Measurements from ENCODE around the gene C9orf40. TPM values are rescaled to one million over a fixed set of nuclear protein-coding genes. Genes with fewer than 3 reads are reported as not detected.

The C9orf40 gene
- polyA plus RNA-seq, 1 of the 3 experiments (the other 2 are of a cell fraction) = 2.0 TPM

DNA sequence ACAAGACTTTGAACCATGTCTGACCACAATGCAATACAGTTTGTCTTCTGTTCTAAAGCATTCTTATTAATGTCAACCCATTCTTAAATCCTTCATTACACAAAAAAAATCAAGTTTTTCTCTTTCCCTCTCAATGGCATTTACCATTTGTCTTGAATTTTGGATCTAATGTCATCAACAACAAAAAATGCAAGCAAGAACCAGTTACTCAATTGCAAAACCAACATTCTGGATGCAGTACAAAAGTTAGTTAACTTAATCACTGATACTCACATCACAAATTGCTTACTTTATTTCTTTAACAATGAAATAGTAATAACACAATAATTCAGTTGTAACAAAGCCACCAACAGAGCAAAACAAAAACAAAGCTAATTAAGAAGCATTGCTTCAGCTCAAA is 6.0 kb downstream of the C9orf40 start:
- Histone ChIP-seq H3K4me3 (ENCODE audit: low read depth in 2 of 2, low read length in 1 of 2) (no peak overlapping the region), H3K27ac (ENCODE audit: low read depth in 2 of 2, low read length in 1 of 2) (no peak overlapping the region), H3K9me3 (no peaks in the 10 kb centered on the region), H4K20me1 (ENCODE audit: insufficient read depth) (no peaks in the 10 kb centered on the region), H3K9me2 (no peaks in the 10 kb centered on the region), H3F3A (replicated peaks; ENCODE audit: insufficient read depth) (no peaks in the 10 kb centered on the region), H2AFZ (ENCODE audit: low read depth) (no peak overlapping the region), H3K4me1 (ENCODE audit: control insufficient read depth in 1 of 2, insufficient read depth in 2 of 2, low read depth in 1 of 2, low read length in 1 of 2) (no peaks in the 10 kb centered on the region; a peak in 1 of 4 replicates), H3K36me3 (replicated peaks in 1 of 2; ENCODE audit: control insufficient read depth in 1 of 2, insufficient read depth in 2 of 2, low read length in 1 of 2) (peaks cover 0 to 2% of the 10 kb centered on the region in 2 experiments), H3K27me3 (ENCODE audit: insufficient read depth) (no peaks in the 10 kb centered on the region), H3K4me2 (no peak overlapping the region), H3K9ac (no peak overlapping the region), H3K79me2 (ENCODE audit: insufficient read depth) (0 out of 2 replicates have a peak, but pooled peaks cover 7% of the 10 kb centered on the region)
- CTCF ChIA-PET = interaction anchor here (0.9 to 1.1 kb wide), 2 partner anchors 56 to 172 kb away, joined by 3 read pairs; no protein-coding TSS in a partner anchor
- TF ChIP-seq, protein P1, sequence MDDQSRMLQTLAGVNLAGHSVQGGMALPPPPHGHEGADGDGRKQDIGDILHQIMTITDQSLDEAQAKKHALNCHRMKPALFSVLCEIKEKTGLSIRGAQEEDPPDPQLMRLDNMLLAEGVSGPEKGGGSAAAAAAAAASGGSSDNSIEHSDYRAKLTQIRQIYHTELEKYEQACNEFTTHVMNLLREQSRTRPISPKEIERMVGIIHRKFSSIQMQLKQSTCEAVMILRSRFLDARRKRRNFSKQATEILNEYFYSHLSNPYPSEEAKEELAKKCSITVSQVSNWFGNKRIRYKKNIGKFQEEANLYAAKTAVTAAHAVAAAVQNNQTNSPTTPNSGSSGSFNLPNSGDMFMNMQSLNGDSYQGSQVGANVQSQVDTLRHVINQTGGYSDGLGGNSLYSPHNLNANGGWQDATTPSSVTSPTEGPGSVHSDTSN (IDR thresholded peaks at IDR 0.05) = no peak
- TF ChIP-seq RFX5 (IDR thresholded peaks at IDR 0.05; ENCODE audit: low read length) (no peak), RXRA (IDR thresholded peaks at IDR 0.05; ENCODE audit: borderline replicate concordance, low read depth) (no peak), EZH2phosphoT487 (IDR thresholded peaks at IDR 0.05; ENCODE audit: borderline replicate concordance, low read depth) (no peak), ELF1 (IDR thresholded peaks at IDR 0.05) (no peak), EP300 (IDR thresholded peaks at IDR 0.05; ENCODE audit: borderline replicate concordance in 1 of 2, low read depth in 1 of 2, low read length in 1 of 2) (no peak), SMC3 (IDR thresholded peaks at IDR 0.05; ENCODE audit: low read depth, low read length) (no peak), NRF1 (IDR thresholded peaks at IDR 0.05; ENCODE audit: low read depth, low read length) (no peak), CHD2 (IDR thresholded peaks at IDR 0.05; ENCODE audit: low read length, partially characterized antibody) (no peak), TCF12 (IDR thresholded peaks at IDR 0.05) (no peak), GABPA (IDR thresholded peaks at IDR 0.05; ENCODE audit: low read depth) (no peak), SIN3A (IDR thresholded peaks at IDR 0.05; ENCODE audit: borderline replicate concordance, low read depth, low read length) (no peak), GATA2 (CRISPR knock-in tag; IDR thresholded peaks at IDR 0.05) (no peak), POLR2AphosphoS5 (IDR thresholded peaks at IDR 0.05; ENCODE audit: low read depth, low read length) (no peak), MXI1 (IDR thresholded peaks at IDR 0.05; ENCODE audit: low read depth, low read length) (no peak)
- TF ChIP-seq, protein P2, sequence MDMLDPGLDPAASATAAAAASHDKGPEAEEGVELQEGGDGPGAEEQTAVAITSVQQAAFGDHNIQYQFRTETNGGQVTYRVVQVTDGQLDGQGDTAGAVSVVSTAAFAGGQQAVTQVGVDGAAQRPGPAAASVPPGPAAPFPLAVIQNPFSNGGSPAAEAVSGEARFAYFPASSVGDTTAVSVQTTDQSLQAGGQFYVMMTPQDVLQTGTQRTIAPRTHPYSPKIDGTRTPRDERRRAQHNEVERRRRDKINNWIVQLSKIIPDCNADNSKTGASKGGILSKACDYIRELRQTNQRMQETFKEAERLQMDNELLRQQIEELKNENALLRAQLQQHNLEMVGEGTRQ (IDR thresholded peaks at IDR 0.05; ENCODE audit: borderline replicate concordance, low read depth, low read length) = no peak
- TF ChIP-seq, protein P3, sequence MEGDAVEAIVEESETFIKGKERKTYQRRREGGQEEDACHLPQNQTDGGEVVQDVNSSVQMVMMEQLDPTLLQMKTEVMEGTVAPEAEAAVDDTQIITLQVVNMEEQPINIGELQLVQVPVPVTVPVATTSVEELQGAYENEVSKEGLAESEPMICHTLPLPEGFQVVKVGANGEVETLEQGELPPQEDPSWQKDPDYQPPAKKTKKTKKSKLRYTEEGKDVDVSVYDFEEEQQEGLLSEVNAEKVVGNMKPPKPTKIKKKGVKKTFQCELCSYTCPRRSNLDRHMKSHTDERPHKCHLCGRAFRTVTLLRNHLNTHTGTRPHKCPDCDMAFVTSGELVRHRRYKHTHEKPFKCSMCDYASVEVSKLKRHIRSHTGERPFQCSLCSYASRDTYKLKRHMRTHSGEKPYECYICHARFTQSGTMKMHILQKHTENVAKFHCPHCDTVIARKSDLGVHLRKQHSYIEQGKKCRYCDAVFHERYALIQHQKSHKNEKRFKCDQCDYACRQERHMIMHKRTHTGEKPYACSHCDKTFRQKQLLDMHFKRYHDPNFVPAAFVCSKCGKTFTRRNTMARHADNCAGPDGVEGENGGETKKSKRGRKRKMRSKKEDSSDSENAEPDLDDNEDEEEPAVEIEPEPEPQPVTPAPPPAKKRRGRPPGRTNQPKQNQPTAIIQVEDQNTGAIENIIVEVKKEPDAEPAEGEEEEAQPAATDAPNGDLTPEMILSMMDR (IDR thresholded peaks at IDR 0.05) = no peak
- TF ChIP-seq, protein P4, sequence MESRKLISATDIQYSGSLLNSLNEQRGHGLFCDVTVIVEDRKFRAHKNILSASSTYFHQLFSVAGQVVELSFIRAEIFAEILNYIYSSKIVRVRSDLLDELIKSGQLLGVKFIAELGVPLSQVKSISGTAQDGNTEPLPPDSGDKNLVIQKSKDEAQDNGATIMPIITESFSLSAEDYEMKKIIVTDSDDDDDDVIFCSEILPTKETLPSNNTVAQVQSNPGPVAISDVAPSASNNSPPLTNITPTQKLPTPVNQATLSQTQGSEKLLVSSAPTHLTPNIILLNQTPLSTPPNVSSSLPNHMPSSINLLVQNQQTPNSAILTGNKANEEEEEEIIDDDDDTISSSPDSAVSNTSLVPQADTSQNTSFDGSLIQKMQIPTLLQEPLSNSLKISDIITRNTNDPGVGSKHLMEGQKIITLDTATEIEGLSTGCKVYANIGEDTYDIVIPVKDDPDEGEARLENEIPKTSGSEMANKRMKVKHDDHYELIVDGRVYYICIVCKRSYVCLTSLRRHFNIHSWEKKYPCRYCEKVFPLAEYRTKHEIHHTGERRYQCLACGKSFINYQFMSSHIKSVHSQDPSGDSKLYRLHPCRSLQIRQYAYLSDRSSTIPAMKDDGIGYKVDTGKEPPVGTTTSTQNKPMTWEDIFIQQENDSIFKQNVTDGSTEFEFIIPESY (IDR thresholded peaks at IDR 0.05; ENCODE audit: borderline replicate concordance, low read depth) = no peak
- TF ChIP-seq, protein P5, sequence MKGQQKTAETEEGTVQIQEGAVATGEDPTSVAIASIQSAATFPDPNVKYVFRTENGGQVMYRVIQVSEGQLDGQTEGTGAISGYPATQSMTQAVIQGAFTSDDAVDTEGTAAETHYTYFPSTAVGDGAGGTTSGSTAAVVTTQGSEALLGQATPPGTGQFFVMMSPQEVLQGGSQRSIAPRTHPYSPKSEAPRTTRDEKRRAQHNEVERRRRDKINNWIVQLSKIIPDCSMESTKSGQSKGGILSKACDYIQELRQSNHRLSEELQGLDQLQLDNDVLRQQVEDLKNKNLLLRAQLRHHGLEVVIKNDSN (IDR thresholded peaks at IDR 0.05; ENCODE audit: borderline replicate concordance, low read depth) = no peak
- TF ChIP-seq, protein P6, sequence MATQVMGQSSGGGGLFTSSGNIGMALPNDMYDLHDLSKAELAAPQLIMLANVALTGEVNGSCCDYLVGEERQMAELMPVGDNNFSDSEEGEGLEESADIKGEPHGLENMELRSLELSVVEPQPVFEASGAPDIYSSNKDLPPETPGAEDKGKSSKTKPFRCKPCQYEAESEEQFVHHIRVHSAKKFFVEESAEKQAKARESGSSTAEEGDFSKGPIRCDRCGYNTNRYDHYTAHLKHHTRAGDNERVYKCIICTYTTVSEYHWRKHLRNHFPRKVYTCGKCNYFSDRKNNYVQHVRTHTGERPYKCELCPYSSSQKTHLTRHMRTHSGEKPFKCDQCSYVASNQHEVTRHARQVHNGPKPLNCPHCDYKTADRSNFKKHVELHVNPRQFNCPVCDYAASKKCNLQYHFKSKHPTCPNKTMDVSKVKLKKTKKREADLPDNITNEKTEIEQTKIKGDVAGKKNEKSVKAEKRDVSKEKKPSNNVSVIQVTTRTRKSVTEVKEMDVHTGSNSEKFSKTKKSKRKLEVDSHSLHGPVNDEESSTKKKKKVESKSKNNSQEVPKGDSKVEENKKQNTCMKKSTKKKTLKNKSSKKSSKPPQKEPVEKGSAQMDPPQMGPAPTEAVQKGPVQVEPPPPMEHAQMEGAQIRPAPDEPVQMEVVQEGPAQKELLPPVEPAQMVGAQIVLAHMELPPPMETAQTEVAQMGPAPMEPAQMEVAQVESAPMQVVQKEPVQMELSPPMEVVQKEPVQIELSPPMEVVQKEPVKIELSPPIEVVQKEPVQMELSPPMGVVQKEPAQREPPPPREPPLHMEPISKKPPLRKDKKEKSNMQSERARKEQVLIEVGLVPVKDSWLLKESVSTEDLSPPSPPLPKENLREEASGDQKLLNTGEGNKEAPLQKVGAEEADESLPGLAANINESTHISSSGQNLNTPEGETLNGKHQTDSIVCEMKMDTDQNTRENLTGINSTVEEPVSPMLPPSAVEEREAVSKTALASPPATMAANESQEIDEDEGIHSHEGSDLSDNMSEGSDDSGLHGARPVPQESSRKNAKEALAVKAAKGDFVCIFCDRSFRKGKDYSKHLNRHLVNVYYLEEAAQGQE (IDR thresholded peaks at IDR 0.05; ENCODE audit: low read depth, low read length) = no peak
- POLR2A ChIA-PET = no interaction called here
- DNase-seq = no peak

Measured in SK-N-SH (cell line).